ENCODE measurements around the gene R3HDM1. TPM values are rescaled to one million over a fixed set of nuclear protein-coding genes. Genes with fewer than 3 reads are reported as not detected.
"Not testable (repeated sequence)": the region's sequence is repeated elsewhere in the genome, so short reads cannot be mapped to it uniquely, and the experiment has no call there.

The R3HDM1 gene
- total RNA-seq, 1 donor from 2014 or later = 22.1 TPM

DNA sequence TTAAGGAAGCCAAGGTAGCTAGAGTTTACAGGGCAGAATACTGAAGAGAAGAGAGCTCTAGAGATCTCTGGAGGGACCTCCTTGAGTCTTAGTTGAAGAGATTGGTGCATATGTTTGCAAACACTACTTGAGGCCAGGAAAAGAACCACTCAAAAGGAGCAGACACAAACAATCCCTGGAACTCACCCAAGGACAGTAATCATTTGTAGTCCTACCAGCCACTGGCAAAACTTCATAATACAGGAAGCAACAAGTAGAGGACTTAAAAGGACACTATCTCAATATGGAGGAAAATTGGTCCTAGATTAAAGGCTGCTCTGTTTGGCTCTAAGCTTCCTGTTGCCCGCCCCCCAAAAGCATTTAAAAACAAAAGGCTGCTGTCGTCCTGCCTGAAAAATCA, 163.4 kb downstream of the R3HDM1 start:
- no peak overlapping the region for H3K27ac ChIP-seq
- intact Hi-C loops (cut with DNase I) = no loop called here

DNA sequence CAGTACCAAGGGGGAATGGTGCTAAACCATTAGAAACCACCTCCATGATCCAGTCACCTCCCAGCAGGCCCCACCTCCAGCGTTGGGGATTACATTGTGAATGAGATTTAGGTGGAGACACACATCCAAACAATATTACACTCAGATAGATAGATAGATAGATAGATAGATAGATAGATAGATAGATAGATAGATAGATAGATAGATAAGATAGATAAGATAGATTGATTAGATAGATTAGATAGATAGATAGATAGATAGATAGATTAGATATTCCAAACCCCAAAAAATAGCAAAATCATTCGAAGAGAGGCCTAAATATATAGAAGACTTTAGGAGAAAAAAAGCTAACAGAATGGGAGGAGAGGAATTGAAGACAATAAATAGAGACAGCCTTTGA, 167.6 kb downstream of the R3HDM1 start:
- TF ChIP-seq, protein P1, sequence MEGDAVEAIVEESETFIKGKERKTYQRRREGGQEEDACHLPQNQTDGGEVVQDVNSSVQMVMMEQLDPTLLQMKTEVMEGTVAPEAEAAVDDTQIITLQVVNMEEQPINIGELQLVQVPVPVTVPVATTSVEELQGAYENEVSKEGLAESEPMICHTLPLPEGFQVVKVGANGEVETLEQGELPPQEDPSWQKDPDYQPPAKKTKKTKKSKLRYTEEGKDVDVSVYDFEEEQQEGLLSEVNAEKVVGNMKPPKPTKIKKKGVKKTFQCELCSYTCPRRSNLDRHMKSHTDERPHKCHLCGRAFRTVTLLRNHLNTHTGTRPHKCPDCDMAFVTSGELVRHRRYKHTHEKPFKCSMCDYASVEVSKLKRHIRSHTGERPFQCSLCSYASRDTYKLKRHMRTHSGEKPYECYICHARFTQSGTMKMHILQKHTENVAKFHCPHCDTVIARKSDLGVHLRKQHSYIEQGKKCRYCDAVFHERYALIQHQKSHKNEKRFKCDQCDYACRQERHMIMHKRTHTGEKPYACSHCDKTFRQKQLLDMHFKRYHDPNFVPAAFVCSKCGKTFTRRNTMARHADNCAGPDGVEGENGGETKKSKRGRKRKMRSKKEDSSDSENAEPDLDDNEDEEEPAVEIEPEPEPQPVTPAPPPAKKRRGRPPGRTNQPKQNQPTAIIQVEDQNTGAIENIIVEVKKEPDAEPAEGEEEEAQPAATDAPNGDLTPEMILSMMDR (IDR thresholded peaks at IDR 0.05) = no peak
- no peak overlapping the region for H3K27ac ChIP-seq
- H3K9me3 ChIP-seq = no peaks in the 10 kb centered on the region
- no peak for ATAC-seq
- H3K4me1 ChIP-seq = no peaks in the 10 kb centered on the region
- no peaks in the 10 kb centered on the region for H3K27me3 ChIP-seq (ENCODE audit: low read depth)
- intact Hi-C loops (cut with DNase I) = no loop called here
- DNase-seq = no peak
- no peak overlapping the region for H3K4me3 ChIP-seq
- no peaks in the 10 kb centered on the region for H3K36me3 ChIP-seq

More for the DNA sequence above, 163.4 kb downstream of the R3HDM1 start:
- Histone ChIP-seq H3K27me3 (ENCODE audit: low read depth) (no peaks in the 10 kb centered on the region), H3K36me3 (no peaks in the 10 kb centered on the region), H3K9me3 (no peaks in the 10 kb centered on the region), H3K4me1 (no peaks in the 10 kb centered on the region), H3K4me3 (no peak overlapping the region)
- ATAC-seq (no peak), DNase-seq (no peak)
- TF ChIP-seq, protein P1 (IDR thresholded peaks at IDR 0.05) = no peak

DNA sequence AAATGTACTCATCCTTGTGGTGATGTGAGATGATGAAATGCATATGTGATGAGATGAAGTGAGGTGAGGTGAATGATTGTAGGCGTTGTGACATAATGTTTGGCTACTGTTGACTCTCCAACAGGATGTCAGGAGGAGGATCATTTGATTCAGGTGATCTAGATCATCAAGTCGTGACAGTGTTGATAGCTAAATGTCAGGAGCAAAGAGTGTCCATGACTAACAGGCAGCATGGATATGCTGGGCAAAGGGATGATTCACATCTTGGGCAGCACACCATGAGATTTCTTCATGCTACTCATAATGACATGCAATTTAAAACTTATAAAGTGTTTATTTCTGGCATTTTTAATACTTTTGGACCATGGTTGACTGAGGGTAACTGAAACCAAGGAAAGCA, 170.2 kb downstream of the R3HDM1 start:
- no peak for ATAC-seq
- no peak for DNase-seq
- intact Hi-C loops (cut with DNase I) = loop anchor here (10.0 kb wide), 1 partner anchor 697 kb away; no protein-coding TSS in a partner anchor
- H3K9me3 ChIP-seq = no peaks in the 10 kb centered on the region
- H3K27me3 ChIP-seq (ENCODE audit: low read depth) = no peaks in the 10 kb centered on the region
- H3K36me3 ChIP-seq = no peaks in the 10 kb centered on the region
- TF ChIP-seq, protein P1 (IDR thresholded peaks at IDR 0.05) = no peak
- no peak overlapping the region for H3K27ac ChIP-seq
- no peaks in the 10 kb centered on the region for H3K4me1 ChIP-seq
- no peak overlapping the region for H3K4me3 ChIP-seq

DNA sequence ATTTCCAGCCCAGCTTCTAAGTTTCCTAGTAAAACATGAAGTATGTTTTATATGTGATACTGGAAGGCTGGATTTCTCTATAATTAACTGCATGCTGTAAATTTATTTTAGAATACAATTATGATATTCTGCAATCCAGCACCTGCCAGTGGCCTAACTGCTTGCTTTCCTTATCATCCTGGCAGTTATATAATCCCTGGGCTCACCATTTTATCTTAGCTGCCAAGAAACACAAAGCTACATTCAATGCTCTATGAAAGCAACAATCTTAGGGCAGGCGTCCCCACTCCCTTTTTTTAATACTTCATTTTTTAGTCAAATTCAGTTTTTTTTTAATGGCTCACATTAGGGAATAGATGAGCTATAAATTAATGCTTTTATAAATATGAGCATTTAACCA, 172.0 kb downstream of the R3HDM1 start:
- TF ChIP-seq, protein P1 (IDR thresholded peaks at IDR 0.05) = no peak
- intact Hi-C loops (cut with DNase I) = loop anchor here (10.0 kb wide), 1 partner anchor 698 kb away; no protein-coding TSS in a partner anchor

DNA sequence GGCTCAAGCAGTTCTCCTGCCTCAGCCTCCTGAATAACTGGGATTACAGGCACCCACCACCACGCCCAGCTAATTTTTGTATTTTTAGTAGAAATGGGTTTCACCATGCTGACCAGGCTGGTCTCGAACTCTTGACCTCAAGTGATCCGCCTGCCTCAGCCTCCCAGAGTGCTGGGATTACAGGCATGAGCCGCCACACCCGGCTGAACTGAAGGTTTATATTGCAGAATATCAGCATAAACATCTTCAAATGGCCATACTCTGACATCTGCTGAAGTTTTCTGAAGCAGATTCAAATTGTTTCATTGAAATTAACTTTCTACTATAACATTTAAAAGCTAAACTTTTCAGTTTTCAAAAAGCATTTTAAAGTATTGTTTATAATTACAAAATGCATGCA, 172.8 kb downstream of the R3HDM1 start:
- H3K4me3 ChIP-seq; ATAC-seq; H3K27ac ChIP-seq; H3K36me3 ChIP-seq; H3K4me1 ChIP-seq; H3K27me3 ChIP-seq (ENCODE audit: low read depth); DNase-seq; H3K9me3 ChIP-seq: not testable (repeated sequence)
- intact Hi-C loops (cut with DNase I) = loop anchor here (10.0 kb wide), 1 partner anchor 699 kb away; no protein-coding TSS in a partner anchor

More for the DNA sequence above, 172.0 kb downstream of the R3HDM1 start:
- no peak for ATAC-seq
- no peaks in the 10 kb centered on the region for H3K36me3 ChIP-seq
- DNase-seq = no peak
- H3K27me3 ChIP-seq (ENCODE audit: low read depth) = no peaks in the 10 kb centered on the region
- H3K9me3 ChIP-seq = no peaks in the 10 kb centered on the region
- no peak overlapping the region for H3K27ac ChIP-seq
- H3K4me1 ChIP-seq = no peaks in the 10 kb centered on the region
- H3K4me3 ChIP-seq = no peak overlapping the region

DNA sequence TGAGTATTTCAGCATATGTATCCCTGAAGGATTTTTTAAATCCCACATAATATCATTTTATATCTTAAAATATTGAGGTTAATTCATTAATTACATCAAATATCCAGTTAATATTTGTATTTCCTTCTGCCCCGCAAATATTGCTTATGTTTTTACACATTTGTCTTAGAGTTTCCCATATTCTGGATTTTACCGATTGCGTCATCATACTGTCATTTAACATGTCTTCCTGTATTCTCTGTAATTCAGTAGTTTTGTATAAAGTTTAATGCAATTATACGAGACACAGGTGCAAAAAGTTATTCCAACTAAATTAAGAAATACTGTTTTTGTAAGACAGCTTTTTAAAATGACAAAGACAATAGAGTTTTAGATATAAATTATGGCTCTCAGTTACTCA, 176.9 kb downstream of the R3HDM1 start:
- intact Hi-C loops (cut with DNase I) = loop anchor here (10.0 kb wide), 1 partner anchor 703 kb away; no protein-coding TSS in a partner anchor
- Histone ChIP-seq H3K27me3 (ENCODE audit: low read depth) (no peaks in the 10 kb centered on the region), H3K4me1 (no peaks in the 10 kb centered on the region), H3K9me3 (no peaks in the 10 kb centered on the region), H3K4me3 (no peak overlapping the region), H3K27ac (no peak overlapping the region), H3K36me3 (peaks cover 7% of the 10 kb centered on the region)
- TF ChIP-seq, protein P1 (IDR thresholded peaks at IDR 0.05) = no peak
- DNase-seq (no peak), ATAC-seq (no peak)

All from lower lobe of right lung (tissue), 2 donors.